HepG2 (cell line): ENCODE data around the gene PTPA. TPM values are rescaled to one million over a fixed set of nuclear protein-coding genes. Genes with fewer than 3 reads are reported as not detected.

Experiments
- ATM ChIP-seq: fragments of 450-650 bp; IDR thresholded peaks from 2 replicates; pipeline ENCODE4 v1.7.1; 2017; ENCODE audit warnings: mild to moderate bottlenecking, borderline replicate concordance
- CC2D1A ChIP-seq: sonication (generic); formaldehyde crosslinking; IDR thresholded peaks from 2 replicates; pipeline ENCODE4 v1.8.1; 2023; ENCODE audit warnings: mild to moderate bottlenecking, missing genetic modification reagents
- ETV5 ChIP-seq: IDR thresholded peaks from 2 replicates; pipeline ENCODE4 v1.6.1; 2018; ENCODE audit warnings: missing biosample characterization, missing genetic modification reagents, inconsistent platforms, borderline replicate concordance
- LCORL ChIP-seq, 2 experiments: fragments of 450-650 bp in 1 of 2; sonication (generic) in 1 of 2; formaldehyde crosslinking in 1 of 2; IDR thresholded peaks; 2 replicates each; pipeline versions ENCODE4 v1.5.0 to v1.6.1; 2017 to 2020; ENCODE audit warnings: antibody characterized with exemption in 1 of 2, missing genetic modification reagents in 1 of 2
- MAFF ChIP-seq: IDR thresholded peaks from 2 replicates; pipeline ENCODE4 v1.6.1; 2011; ENCODE audit warnings: low read depth, low read length, improper control_type of control experiment
- SRSF9 ChIP-seq: fragments of 200-400 bp; formaldehyde crosslinking; IDR thresholded peaks from 2 replicates; pipeline ENCODE4 v1.6.1; 2018; ENCODE audit warnings: borderline replicate concordance, mild to moderate bottlenecking, low read depth, low read length; ENCODE audit not compliant: insufficient read depth, poor library complexity, severe bottlenecking
- TAF15 ChIP-seq: fragments of 200-400 bp; formaldehyde crosslinking; IDR thresholded peaks from one replicate; pipeline ENCODE4 v1.6.1; 2018; ENCODE audit warnings: mild to moderate bottlenecking, low read depth, low read length; ENCODE audit not compliant: poor library complexity, severe bottlenecking
- YEATS4 ChIP-seq: sonication (generic); formaldehyde crosslinking; IDR thresholded peaks from 2 replicates; pipeline ENCODE4 v1.4.0; 2020; ENCODE audit warnings: missing genetic modification reagents, borderline replicate concordance
- ZKSCAN5 ChIP-seq: sonication (generic); formaldehyde crosslinking; IDR thresholded peaks from 2 replicates; pipeline ENCODE4 v1.5.1; 2020; ENCODE audit warnings: mild to moderate bottlenecking, missing genetic modification reagents
- ZNF260 ChIP-seq: sonication (generic); formaldehyde crosslinking; IDR thresholded peaks from 2 replicates; pipeline ENCODE4 v1.4.0; 2020; ENCODE audit warnings: missing genetic modification reagents, low read depth, mild to moderate bottlenecking, borderline replicate concordance
- ZNF567 ChIP-seq: sonication (generic); formaldehyde crosslinking; IDR thresholded peaks from 2 replicates; pipeline ENCODE4 v1.8.1; 2023; ENCODE audit warnings: mild to moderate bottlenecking, missing genetic modification reagents, borderline replicate concordance
- ZNF660 ChIP-seq: sonication (generic); formaldehyde crosslinking; IDR thresholded peaks from 2 replicates; pipeline ENCODE4 v1.5.1; 2020; ENCODE audit warnings: mild to moderate bottlenecking, low read depth, missing genetic modification reagents, borderline replicate concordance
- ZNF709 ChIP-seq: sonication (generic); formaldehyde crosslinking; IDR thresholded peaks from 2 replicates; pipeline ENCODE4 v1.5.0; 2020; ENCODE audit warnings: mild to moderate bottlenecking, missing genetic modification reagents
- ZNF75D ChIP-seq: sonication (generic); formaldehyde crosslinking; IDR thresholded peaks from 2 replicates; pipeline ENCODE4 v1.8.1; 2023; ENCODE audit warnings: missing genetic modification reagents, mild to moderate bottlenecking, borderline replicate concordance
- polyA plus RNA-seq, 8 experiments: library from polyadenylated mRNA; depleted of rRNA in 3 of 8; stranded (reverse) in 7 of 8; unstranded in 1 of 8; fragments of >200 nt; fragmentation: Illumina TruSeq in 4 of 8; extraction: Trizol in 4 of 8; gene quantifications; 2 replicates each; pipeline versions ENCODE4 v1.2.1 to v1.2.3, GENCODE V29; 2011 to 2016; ENCODE audit warnings: low read depth in 4 of 8, missing spikeins in 1 of 8, mixed read lengths in 1 of 8; ENCODE audit not compliant: insufficient read depth in 1 of 8
- total RNA-seq, 5 experiments: library from RNA; depleted of rRNA; stranded (reverse); fragments of >200 nt; fragmentation: Illumina TruSeq; extraction: Trizol; gene quantifications; 2 replicates each; pipeline ENCODE4 v1.2.3, GENCODE V29; 2016; ENCODE audit warnings: low read depth in 1 of 5
- TF ChIP-seq, protein P1 (sequence below): sonication (generic); formaldehyde crosslinking; IDR thresholded peaks from 2 replicates; pipeline ENCODE4 v1.5.1; 2020; ENCODE audit warnings: mild to moderate bottlenecking, missing genetic modification reagents
- TF ChIP-seq, protein P2 (sequence below): sonication (generic); formaldehyde crosslinking; IDR thresholded peaks from 2 replicates; pipeline ENCODE4 v1.5.0; 2020; ENCODE audit warnings: missing genetic modification reagents, mild to moderate bottlenecking, borderline replicate concordance
- TF ChIP-seq, protein P3 (sequence below): sonication (generic); formaldehyde crosslinking; IDR thresholded peaks from 2 replicates; pipeline ENCODE4 v1.8.0; 2022; ENCODE audit warnings: missing genetic modification reagents, mild to moderate bottlenecking, moderate library complexity, borderline replicate concordance
- TF ChIP-seq, protein P4 (sequence below): IDR thresholded peaks from 2 replicates; pipeline ENCODE4 v1.6.1; 2016; ENCODE audit warnings: missing compliant biosample characterization, missing genetic modification reagents, borderline replicate concordance
- TF ChIP-seq, protein P5 (sequence below): sonication (generic); formaldehyde crosslinking; conservative IDR thresholded peaks from 2 replicates; pipeline ENCODE4 v1.8.0; 2022; ENCODE audit warnings: low read depth, missing genetic modification reagents

PTPA gene
- total and polyA plus RNA-seq, 2 of the 13 experiments (the other 11 are each of a cell fraction or from before 2014, with no cell fraction given): 79.3 to 105 TPM

- TF ChIP-seq ZKSCAN5 (CRISPR knock-in tag) (no peak), TAF15 (no peak), SRSF9 (no peak), CC2D1A (no peak), ZNF75D (CRISPR knock-in tag) (no peak), ATM (no peak), ZNF709 (CRISPR knock-in tag) (no peak), MAFF (no peak), LCORL (IDR thresholded peaks at IDR 0.05) (no peak), LCORL (CRISPR knock-in tag; IDR thresholded peaks at IDR 0.05) (no peak), ETV5 (CRISPR knock-in tag) (no peak), ZNF567 (CRISPR knock-in tag) (no peak), ZNF260 (no peak), ZNF660 (CRISPR knock-in tag) (no peak), YEATS4 (CRISPR knock-in tag) (no peak)
- TF ChIP-seq, protein P1, sequence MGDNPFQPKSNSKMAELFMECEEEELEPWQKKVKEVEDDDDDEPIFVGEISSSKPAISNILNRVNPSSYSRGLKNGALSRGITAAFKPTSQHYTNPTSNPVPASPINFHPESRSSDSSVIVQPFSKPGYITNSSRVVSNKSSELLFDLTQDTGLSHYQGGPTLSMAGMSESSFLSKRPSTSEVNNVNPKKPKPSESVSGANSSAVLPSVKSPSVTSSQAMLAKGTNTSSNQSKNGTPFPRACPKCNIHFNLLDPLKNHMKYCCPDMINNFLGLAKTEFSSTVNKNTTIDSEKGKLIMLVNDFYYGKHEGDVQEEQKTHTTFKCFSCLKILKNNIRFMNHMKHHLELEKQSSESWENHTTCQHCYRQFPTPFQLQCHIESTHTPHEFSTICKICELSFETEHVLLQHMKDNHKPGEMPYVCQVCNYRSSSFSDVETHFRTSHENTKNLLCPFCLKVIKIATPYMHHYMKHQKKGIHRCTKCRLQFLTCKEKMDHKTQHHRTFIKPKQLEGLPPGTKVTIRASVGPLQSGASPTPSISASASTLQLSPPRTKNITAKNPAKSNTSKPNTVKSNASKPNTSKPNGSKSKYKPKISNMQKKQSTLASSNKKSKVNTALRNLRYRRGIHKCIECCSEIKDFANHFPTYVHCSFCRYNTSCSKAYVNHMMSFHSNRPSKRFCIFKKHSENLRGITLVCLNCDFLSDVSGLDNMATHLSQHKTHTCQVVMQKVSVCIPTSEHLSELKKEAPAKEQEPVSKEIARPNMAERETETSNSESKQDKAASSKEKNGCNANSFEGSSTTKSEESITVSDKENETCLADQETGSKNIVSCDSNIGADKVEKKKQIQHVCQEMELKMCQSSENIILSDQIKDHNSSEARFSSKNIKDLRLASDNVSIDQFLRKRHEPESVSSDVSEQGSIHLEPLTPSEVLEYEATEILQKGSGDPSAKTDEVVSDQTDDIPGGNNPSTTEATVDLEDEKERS (CRISPR knock-in tag): no peak
- TF ChIP-seq, protein P2, sequence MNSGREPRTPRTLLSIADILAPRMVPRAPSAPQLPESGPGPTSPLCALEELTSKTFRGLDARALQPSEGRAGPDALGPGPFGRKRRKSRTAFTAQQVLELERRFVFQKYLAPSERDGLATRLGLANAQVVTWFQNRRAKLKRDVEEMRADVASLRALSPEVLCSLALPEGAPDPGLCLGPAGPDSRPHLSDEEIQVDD (CRISPR knock-in tag): no peak
- TF ChIP-seq, protein P3, sequence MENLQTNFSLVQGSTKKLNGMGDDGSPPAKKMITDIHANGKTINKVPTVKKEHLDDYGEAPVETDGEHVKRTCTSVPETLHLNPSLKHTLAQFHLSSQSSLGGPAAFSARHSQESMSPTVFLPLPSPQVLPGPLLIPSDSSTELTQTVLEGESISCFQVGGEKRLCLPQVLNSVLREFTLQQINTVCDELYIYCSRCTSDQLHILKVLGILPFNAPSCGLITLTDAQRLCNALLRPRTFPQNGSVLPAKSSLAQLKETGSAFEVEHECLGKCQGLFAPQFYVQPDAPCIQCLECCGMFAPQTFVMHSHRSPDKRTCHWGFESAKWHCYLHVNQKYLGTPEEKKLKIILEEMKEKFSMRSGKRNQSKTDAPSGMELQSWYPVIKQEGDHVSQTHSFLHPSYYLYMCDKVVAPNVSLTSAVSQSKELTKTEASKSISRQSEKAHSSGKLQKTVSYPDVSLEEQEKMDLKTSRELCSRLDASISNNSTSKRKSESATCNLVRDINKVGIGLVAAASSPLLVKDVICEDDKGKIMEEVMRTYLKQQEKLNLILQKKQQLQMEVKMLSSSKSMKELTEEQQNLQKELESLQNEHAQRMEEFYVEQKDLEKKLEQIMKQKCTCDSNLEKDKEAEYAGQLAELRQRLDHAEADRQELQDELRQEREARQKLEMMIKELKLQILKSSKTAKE (CRISPR knock-in tag): no peak
- TF ChIP-seq, protein P4, sequence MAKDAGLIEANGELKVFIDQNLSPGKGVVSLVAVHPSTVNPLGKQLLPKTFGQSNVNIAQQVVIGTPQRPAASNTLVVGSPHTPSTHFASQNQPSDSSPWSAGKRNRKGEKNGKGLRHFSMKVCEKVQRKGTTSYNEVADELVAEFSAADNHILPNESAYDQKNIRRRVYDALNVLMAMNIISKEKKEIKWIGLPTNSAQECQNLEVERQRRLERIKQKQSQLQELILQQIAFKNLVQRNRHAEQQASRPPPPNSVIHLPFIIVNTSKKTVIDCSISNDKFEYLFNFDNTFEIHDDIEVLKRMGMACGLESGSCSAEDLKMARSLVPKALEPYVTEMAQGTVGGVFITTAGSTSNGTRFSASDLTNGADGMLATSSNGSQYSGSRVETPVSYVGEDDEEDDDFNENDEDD: no peak
- TF ChIP-seq, protein P5, sequence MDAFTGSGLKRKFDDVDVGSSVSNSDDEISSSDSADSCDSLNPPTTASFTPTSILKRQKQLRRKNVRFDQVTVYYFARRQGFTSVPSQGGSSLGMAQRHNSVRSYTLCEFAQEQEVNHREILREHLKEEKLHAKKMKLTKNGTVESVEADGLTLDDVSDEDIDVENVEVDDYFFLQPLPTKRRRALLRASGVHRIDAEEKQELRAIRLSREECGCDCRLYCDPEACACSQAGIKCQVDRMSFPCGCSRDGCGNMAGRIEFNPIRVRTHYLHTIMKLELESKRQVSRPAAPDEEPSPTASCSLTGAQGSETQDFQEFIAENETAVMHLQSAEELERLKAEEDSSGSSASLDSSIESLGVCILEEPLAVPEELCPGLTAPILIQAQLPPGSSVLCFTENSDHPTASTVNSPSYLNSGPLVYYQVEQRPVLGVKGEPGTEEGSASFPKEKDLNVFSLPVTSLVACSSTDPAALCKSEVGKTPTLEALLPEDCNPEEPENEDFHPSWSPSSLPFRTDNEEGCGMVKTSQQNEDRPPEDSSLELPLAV (CRISPR knock-in tag): no peak
Observed at GRCh38 chr9:129111528-129112151, 425 bp downstream of the PTPA start (continued).
